Peyer's patch (tissue), 4 donors: ENCODE measurements around the gene AK8.

ENCODE experiments used
- CTCF ChIP-seq, 6 experiments: fragments of 450-650 bp in 4 of 6; fragments of 200-600 bp in 2 of 6; sonication (generic) in 1 of 6; IDR thresholded peaks; one replicate each; pipeline ENCODE4 v1.5.1; 2017 to 2019; ENCODE audit warnings: antibody characterized with exemption in 6 of 6, mild to moderate bottlenecking in 3 of 6, moderate library complexity in 1 of 6
- POLR2A ChIP-seq, 2 donors: fragments of 450-650 bp; IDR thresholded peaks; one replicate each; pipeline ENCODE4 v1.5.1; 2017; ENCODE audit warnings: antibody characterized with exemption in 2 of 2, mild to moderate bottlenecking in 2 of 2, moderate library complexity in 2 of 2

- TF ChIP-seq CTCF (IDR thresholded peaks at IDR 0.05) (no peak), POLR2A (IDR thresholded peaks at IDR 0.05) (no peak)
Measured at GRCh38 chr9:132776891-132777290, 101.2 kb downstream of the AK8 start.
